ENCODE measurements around the gene NREP. TPM values are rescaled to one million over a fixed set of nuclear protein-coding genes. Genes with fewer than 3 reads are reported as not detected.

Gene NREP
- total RNA-seq, 1 donor from 2014 or later, result 460 TPM

DNA sequence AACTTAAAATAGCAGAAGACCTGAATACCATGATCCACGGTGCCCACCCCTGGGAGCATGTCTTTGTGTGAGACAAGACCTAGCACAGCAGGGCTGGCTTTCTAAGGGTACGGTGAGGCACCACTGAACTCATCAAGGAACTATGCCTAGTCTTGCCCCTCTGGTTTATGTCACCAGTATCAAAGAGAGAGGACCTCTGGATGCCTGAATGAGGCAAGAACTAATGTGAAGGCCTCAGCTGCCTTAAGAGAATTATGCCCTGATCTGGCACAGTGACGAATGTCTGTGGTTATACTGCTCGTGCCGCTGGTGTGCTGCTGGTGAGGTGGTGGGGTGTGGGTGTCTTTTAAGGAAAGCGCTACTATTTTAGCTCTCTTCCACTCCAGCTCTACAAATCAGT, 23.0 kb downstream of the NREP start:
- Mint-ChIP-seq H3K4me3 (ENCODE audit: low read depth) (no peak overlapping the region), H3K27me3 (no peaks in the 10 kb centered on the region), H3K27ac (peak overlapping the region; percentile 23), H3K9me3 (ENCODE audit: low read depth) (no peaks in the 10 kb centered on the region), H3K36me3 (ENCODE audit: insufficient read depth) (peaks cover 58% of the 10 kb centered on the region), H3K4me1 (ENCODE audit: low read depth) (peaks cover 42% of the 10 kb centered on the region)
- TF ChIP-seq CTCF (IDR thresholded peaks at IDR 0.05; ENCODE audit: unreplicated experiment), result no peak
- no peak for DNase-seq (ENCODE audit: low spot score, unreplicated experiment)

DNA sequence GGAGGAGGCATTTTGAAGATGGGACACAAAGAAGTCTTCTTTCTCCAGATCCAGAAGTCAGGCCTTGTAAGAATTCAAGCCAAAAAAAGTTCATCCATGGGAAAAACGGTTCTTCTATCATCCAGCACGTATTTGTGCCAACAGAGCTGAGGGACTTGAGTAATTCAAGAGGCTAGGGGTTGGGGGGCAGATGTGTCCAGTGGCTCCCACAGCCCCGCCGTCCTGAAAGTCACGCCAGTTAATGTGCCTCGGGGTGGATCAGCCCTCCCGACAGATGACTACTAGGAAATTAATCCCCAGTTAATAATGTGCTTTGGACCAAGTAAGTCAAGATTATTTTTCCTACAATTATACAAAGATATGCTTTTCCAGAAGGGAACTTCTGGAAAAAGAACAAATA, 23.4 kb downstream of the NREP start:
- Mint-ChIP-seq H3K36me3 (ENCODE audit: insufficient read depth) (peaks cover 61% of the 10 kb centered on the region), H3K27me3 (no peaks in the 10 kb centered on the region), H3K4me1 (ENCODE audit: low read depth) (peaks cover 38% of the 10 kb centered on the region), H3K9me3 (ENCODE audit: low read depth) (no peaks in the 10 kb centered on the region), H3K27ac (no peak overlapping the region), H3K4me3 (ENCODE audit: low read depth) (no peak overlapping the region)
- DNase-seq (ENCODE audit: low spot score, unreplicated experiment), result no peak
- TF ChIP-seq CTCF (IDR thresholded peaks at IDR 0.05; ENCODE audit: unreplicated experiment), result no peak

DNA sequence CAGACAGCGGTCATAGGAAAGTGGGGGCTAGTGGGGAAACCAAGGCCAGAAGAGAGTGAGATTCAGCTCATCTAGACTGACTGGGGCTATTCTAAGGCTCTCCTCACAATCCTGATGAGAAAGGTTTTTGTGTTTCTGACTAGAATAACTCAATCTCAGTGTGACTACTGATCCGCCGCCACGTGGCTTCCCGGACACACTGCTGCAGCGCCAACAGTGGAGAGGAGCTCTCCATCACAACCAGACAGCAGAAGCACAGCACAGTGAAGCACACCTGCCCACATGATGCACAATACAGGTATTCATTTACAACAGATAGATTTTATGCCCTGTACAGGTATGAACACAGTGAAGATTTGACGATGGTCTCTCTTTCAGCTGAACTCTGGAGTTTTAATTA, 25.4 kb downstream of the NREP start:
- DNase-seq (ENCODE audit: low spot score, unreplicated experiment), result no peak
- peaks cover 60% of the 10 kb centered on the region for H3K36me3 Mint-ChIP-seq (ENCODE audit: insufficient read depth)
- peak overlapping the region; percentile 86 for H3K27ac Mint-ChIP-seq
- peaks cover 27% of the 10 kb centered on the region for H3K4me1 Mint-ChIP-seq (ENCODE audit: low read depth)
- H3K4me3 Mint-ChIP-seq (ENCODE audit: low read depth), result no peak overlapping the region
- no peaks in the 10 kb centered on the region for H3K9me3 Mint-ChIP-seq (ENCODE audit: low read depth)
- no peaks in the 10 kb centered on the region for H3K27me3 Mint-ChIP-seq
- no peak for TF ChIP-seq CTCF (IDR thresholded peaks at IDR 0.05; ENCODE audit: unreplicated experiment)

DNA sequence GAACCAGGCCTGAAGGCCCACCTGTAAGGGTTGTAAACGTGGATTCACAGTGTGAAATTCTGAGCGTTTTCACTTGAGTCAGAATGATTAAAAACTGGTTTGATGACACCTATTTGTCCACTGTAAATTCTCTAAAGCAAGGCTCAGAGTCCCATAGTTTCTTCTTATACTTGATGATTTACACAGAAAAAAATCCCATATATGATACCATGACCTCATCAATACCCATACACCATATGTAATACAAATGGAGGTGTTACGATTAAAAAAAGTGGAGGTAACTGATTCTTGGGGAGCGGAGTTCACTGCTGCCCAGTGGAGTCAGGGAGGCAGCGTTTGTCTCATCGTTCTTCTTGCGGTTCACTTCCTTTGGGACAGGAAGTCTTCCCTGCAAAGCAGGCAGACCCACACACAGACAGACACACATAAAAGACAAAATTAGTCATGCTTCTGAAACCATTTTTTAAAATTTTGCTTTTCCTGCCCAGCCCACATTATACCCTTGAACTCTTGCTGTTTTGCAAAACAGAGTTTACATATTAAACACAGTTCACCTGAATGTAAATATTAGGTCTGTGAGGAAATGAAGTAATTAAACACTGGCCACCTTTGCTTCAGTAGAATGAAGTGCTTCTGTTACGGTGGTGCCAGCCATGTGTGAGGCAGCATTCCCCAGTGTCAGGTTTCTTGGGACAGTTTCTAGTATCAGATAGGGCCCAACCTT, 26.2 kb downstream of the NREP start:
- DNase-seq (ENCODE audit: low spot score, unreplicated experiment), result no peak
- H3K27ac Mint-ChIP-seq, result peak overlapping the region; percentile 81
- H3K4me1 Mint-ChIP-seq (ENCODE audit: low read depth), result peaks cover 27% of the 10 kb centered on the region
- no peak for TF ChIP-seq CTCF (IDR thresholded peaks at IDR 0.05; ENCODE audit: unreplicated experiment)
- no peaks in the 10 kb centered on the region for H3K27me3 Mint-ChIP-seq
- no peak overlapping the region for H3K4me3 Mint-ChIP-seq (ENCODE audit: low read depth)
- H3K9me3 Mint-ChIP-seq (ENCODE audit: low read depth), result no peaks in the 10 kb centered on the region
- H3K36me3 Mint-ChIP-seq (ENCODE audit: insufficient read depth), result peaks cover 67% of the 10 kb centered on the region

DNA sequence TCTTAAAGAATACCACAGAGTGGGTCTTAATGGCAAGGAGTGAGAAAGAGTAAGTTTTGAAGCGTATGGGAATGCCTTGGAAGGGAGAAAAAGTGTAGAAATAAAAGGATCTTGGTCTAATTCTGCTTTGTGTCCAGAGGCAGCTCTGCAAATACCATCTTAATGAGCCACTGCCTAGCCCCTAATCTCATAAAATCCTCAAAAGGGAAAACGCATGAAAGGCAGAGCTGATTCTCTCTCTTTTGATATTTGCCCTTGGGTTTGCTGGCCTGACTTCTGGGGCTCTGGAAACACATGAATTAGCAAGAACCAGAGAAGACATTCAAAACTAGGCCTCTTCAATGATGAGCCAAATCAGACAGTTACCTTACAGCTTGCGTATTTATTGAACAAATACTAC, 28.1 kb downstream of the NREP start:
- Mint-ChIP-seq H3K27ac (no peak overlapping the region), H3K9me3 (ENCODE audit: low read depth) (no peaks in the 10 kb centered on the region), H3K36me3 (ENCODE audit: insufficient read depth) (peaks cover 66% of the 10 kb centered on the region), H3K27me3 (no peaks in the 10 kb centered on the region), H3K4me1 (ENCODE audit: low read depth) (peaks cover 22% of the 10 kb centered on the region), H3K4me3 (ENCODE audit: low read depth) (no peak overlapping the region)
- TF ChIP-seq CTCF (IDR thresholded peaks at IDR 0.05; ENCODE audit: unreplicated experiment), result no peak
- DNase-seq (ENCODE audit: low spot score, unreplicated experiment), result no peak
